Endothelial cell of umbilical vein (primary cell): ENCODE measurements around the gene TRNP1. TPM values are rescaled to one million over a fixed set of nuclear protein-coding genes. Genes with fewer than 3 reads are reported as not detected.

ENCODE experiments used
- BruUV-seq: library from RNA; stranded (reverse); fragments of 400-500 nt; replicated peaks from 2 replicates; lab custom pipeline; 2021; lab: Mats Ljungman, UMichigan
- CTCF ChIA-PET: fragments of 300-600, 350-600 bp; sonication (Branson Sonifier 250); formaldehyde crosslinking; loops from one replicate; lab custom pipeline; 2021; ENCODE audit warnings: antibody characterized with exemption, inconsistent platforms; lab: Charles Lee
- POLR2A ChIA-PET: fragments of 300-600, 350-600 bp; sonication (Branson Sonifier 250); formaldehyde crosslinking; loops from one replicate; lab custom pipeline; 2021; ENCODE audit warnings: antibody characterized with exemption, inconsistent platforms; lab: Charles Lee
- DNase-seq: peaks from one replicate; pipeline ENCODE4 v3.0.0-alpha.2; 2011; ENCODE audit warnings: low read depth, low spot score
- FAIRE-seq: peaks from 2 replicates; lab custom pipeline; 2011; peaks lifted over from hg19 to GRCh38; lab: Jason Lieb, UNC
- H2AFZ ChIP-seq: 2 replicates; pipeline ENCODE4 v1.6.0; 2012; ENCODE audit warnings: low read depth, low read length, control low read depth, inconsistent platforms
- H3K27ac ChIP-seq: 2 replicates; pipeline ENCODE4 v1.5.1; 2011; ENCODE audit warnings: low read depth, mild to moderate bottlenecking, control low read depth, low read length, moderate library complexity; ENCODE audit not compliant: insufficient read depth
- H3K27me3 ChIP-seq, 2 experiments: 2 replicates each; pipeline versions ENCODE4 v1.6.0 to v1.6.1; 2011; ENCODE audit warnings: low read length in 2 of 2, mixed read lengths in 1 of 2; ENCODE audit not compliant: control insufficient read depth in 2 of 2, insufficient read depth in 2 of 2
- H3K36me3 ChIP-seq, 2 experiments: 2 replicates in 1 of 2; 3 replicates in 1 of 2; pipeline ENCODE4 v1.5.1; 2011; ENCODE audit warnings: low read length in 2 of 2, mild to moderate bottlenecking in 1 of 2, moderate library complexity in 1 of 2; ENCODE audit not compliant: control insufficient read depth in 2 of 2, insufficient read depth in 2 of 2; ENCODE audit errors: extremely low read depth in 1 of 2
- H3K4me1 ChIP-seq: 3 replicates; pipeline ENCODE4 v1.5.1; 2011; ENCODE audit warnings: mild to moderate bottlenecking, low read length; ENCODE audit not compliant: control insufficient read depth, insufficient read depth; ENCODE audit errors: extremely low read depth
- H3K4me2 ChIP-seq: 2 replicates; pipeline ENCODE4 v1.6.1; 2011; ENCODE audit warnings: low read length, control low read depth, mixed read lengths; ENCODE audit not compliant: insufficient read depth
- H3K4me3 ChIP-seq, 3 experiments: fragments of 200-600 bp in 1 of 3; sonication (generic), shearing (Covaris generic) in 1 of 3; replicated peaks in 1 of 3; 2 replicates each; pipeline ENCODE4 v1.5.1; 2011 to 2016; ENCODE audit warnings: control low read depth in 3 of 3, low read length in 3 of 3, mild to moderate bottlenecking in 2 of 3, inconsistent platforms in 1 of 3, low read depth in 1 of 3, moderate library complexity in 1 of 3; ENCODE audit not compliant: insufficient read depth in 1 of 3
- H3K79me2 ChIP-seq: 2 replicates; pipeline ENCODE4 v1.6.0; 2012; ENCODE audit warnings: low read length, inconsistent platforms; ENCODE audit not compliant: control insufficient read depth, insufficient read depth
- H3K9ac ChIP-seq: replicated peaks from 2 replicates; pipeline ENCODE3; 2011; ENCODE audit warnings: low read length, control low read depth; ENCODE audit not compliant: insufficient read depth; ENCODE audit errors: extremely low read depth
- H3K9me1 ChIP-seq: replicated peaks from 3 replicates; pipeline ENCODE4 v1.6.0; 2011; ENCODE audit warnings: mild to moderate bottlenecking, low read length; ENCODE audit not compliant: control insufficient read depth, insufficient read depth; ENCODE audit errors: extremely low read depth
- H3K9me3 ChIP-seq: replicated peaks from 2 replicates; pipeline ENCODE4 v1.5.1; 2012; ENCODE audit warnings: low read length, inconsistent platforms; ENCODE audit not compliant: control insufficient read depth, insufficient read depth
- H4K20me1 ChIP-seq: replicated peaks from 2 replicates; pipeline ENCODE3; 2011; ENCODE audit warnings: mild to moderate bottlenecking, low read length; ENCODE audit not compliant: control insufficient read depth, insufficient read depth; ENCODE audit errors: extremely low read depth
- GATA2 ChIP-seq: IDR thresholded peaks from 2 replicates; pipeline ENCODE4 v1.7.0; 2011; ENCODE audit warnings: low read depth, mild to moderate bottlenecking, moderate library complexity, mixed read lengths, low read length; ENCODE audit not compliant: insufficient read length, insufficient read depth
- JUN ChIP-seq: IDR thresholded peaks from 2 replicates; pipeline ENCODE4 v1.6.1; 2011; ENCODE audit warnings: borderline replicate concordance, low read depth; ENCODE audit not compliant: insufficient read length, insufficient read depth
- MAX ChIP-seq: IDR thresholded peaks from 2 replicates; pipeline ENCODE4 v1.6.1; 2011; ENCODE audit not compliant: insufficient read depth, insufficient read length
- POLR2A ChIP-seq: IDR thresholded peaks from 2 replicates; pipeline ENCODE4 v1.6.1; 2012; ENCODE audit warnings: low read depth, mild to moderate bottlenecking, control low read depth, low read length
- POLR2AphosphoS5 ChIP-seq: IDR thresholded peaks from 2 replicates; pipeline ENCODE4 v1.6.1; 2012; ENCODE audit warnings: low read depth, mild to moderate bottlenecking, control low read depth, low read length, moderate library complexity; ENCODE audit not compliant: insufficient read depth
- dilution Hi-C: fragments of 300-500 bp; cut with MboI; formaldehyde crosslinking; loops from one replicate; pipeline ENCODE4 v1.15.0; 2019; ENCODE audit warnings: low sequenced_read_pairs; ENCODE audit not compliant: extremely low pct_ligation_motif_present
- intact Hi-C: fragments of 100-400 bp; cut with micrococcal nuclease; formaldehyde crosslinking; loops from one replicate; pipeline ENCODE4 v1.10.0; 2022
- polyA plus RNA-seq, 4 experiments: library from polyadenylated mRNA; depleted of rRNA in 3 of 4; stranded (reverse) in 3 of 4; unstranded in 1 of 4; fragments of >200 nt; gene quantifications; 2 replicates each; pipeline versions ENCODE4 v1.2.1 to v1.2.3, GENCODE V29; 2011 to 2012; ENCODE audit warnings: missing spikeins in 1 of 4
- total RNA-seq: library from RNA; stranded (reverse); gene quantifications from 2 replicates; pipeline ENCODE4 v1.2.3, GENCODE V29; 2021
- TF ChIP-seq, protein P1 (sequence below), 2 donors: IDR thresholded peaks; 1 replicate in 1 of 2; 2 replicates in 1 of 2; pipeline ENCODE4 v1.5.1; 2011; ENCODE audit warnings: low read length in 2 of 2, mild to moderate bottlenecking in 2 of 2, moderate library complexity in 2 of 2, control low read depth in 1 of 2, inconsistent platforms in 1 of 2, low read depth in 1 of 2; ENCODE audit not compliant: insufficient read depth in 1 of 2; ENCODE audit errors: extremely low read depth in 1 of 2

The TRNP1 gene
- total and polyA plus RNA-seq, 2 donors (not counting 3 experiments of a cell fraction or from before 2014, with no cell fraction given), result 5.9 to 20.5 TPM

- H4K20me1 ChIP-seq, result no peaks in the 10 kb centered on the region
- H3K27ac ChIP-seq, result no peak overlapping the region
- no peak overlapping the region for H3K9ac ChIP-seq
- no peaks in the 10 kb centered on the region for H3K36me3 ChIP-seq
- FAIRE-seq (no peak), DNase-seq (no peak)
- no peaks in the 10 kb centered on the region for H3K27me3 ChIP-seq
- intact Hi-C loops, result no loop called here
- POLR2A ChIA-PET, result no interaction called here
- H3K79me2 ChIP-seq, result no peaks in the 10 kb centered on the region
- H3K9me1 ChIP-seq, result no peaks in the 10 kb centered on the region
- BruUV-seq, result no TSS peak
- TF ChIP-seq POLR2A (no peak), MAX (no peak), GATA2 (no peak), POLR2AphosphoS5 (no peak), JUN (no peak)
- TF ChIP-seq, protein P1, sequence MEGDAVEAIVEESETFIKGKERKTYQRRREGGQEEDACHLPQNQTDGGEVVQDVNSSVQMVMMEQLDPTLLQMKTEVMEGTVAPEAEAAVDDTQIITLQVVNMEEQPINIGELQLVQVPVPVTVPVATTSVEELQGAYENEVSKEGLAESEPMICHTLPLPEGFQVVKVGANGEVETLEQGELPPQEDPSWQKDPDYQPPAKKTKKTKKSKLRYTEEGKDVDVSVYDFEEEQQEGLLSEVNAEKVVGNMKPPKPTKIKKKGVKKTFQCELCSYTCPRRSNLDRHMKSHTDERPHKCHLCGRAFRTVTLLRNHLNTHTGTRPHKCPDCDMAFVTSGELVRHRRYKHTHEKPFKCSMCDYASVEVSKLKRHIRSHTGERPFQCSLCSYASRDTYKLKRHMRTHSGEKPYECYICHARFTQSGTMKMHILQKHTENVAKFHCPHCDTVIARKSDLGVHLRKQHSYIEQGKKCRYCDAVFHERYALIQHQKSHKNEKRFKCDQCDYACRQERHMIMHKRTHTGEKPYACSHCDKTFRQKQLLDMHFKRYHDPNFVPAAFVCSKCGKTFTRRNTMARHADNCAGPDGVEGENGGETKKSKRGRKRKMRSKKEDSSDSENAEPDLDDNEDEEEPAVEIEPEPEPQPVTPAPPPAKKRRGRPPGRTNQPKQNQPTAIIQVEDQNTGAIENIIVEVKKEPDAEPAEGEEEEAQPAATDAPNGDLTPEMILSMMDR (IDR thresholded peaks at IDR 0.05; ENCODE audit: extremely low read depth in 1 of 2, insufficient read depth in 1 of 2, low read depth in 1 of 2, low read length in 2 of 2), result no peak
- dilution Hi-C loops, result no loop called here
- no peaks in the 10 kb centered on the region for H3K9me3 ChIP-seq
- H3K4me2 ChIP-seq, result no peak overlapping the region
- H2AFZ ChIP-seq, result no peak overlapping the region
- CTCF ChIA-PET, result interaction anchor here (1.2 to 1.5 kb wide), 2 partner anchors 7 to 24 kb away, joined by 3 read pairs; no protein-coding TSS in a partner anchor
- H3K4me1 ChIP-seq, result peaks cover 13% of the 10 kb centered on the region
- H3K4me3 ChIP-seq, result no peak overlapping the region
These were observed 10.4 kb downstream of the TRNP1 start for GRCh38 chr1:27003745-27004470.
